ENCODE results near the gene MAB21L4. TPM values are rescaled to one million over a fixed set of nuclear protein-coding genes. Genes with fewer than 3 reads are reported as not detected.

The MAB21L4 gene
- total and polyA plus RNA-seq, 8 donors: 0.79 to 35.7 (median 2.0) TPM

GRCh38 chr2:240879105-240879504 is 16.9 kb downstream of the MAB21L4 start:
- Histone ChIP-seq H3K4me3 (no peak overlapping the region), H3K27me3 (no peaks in the 10 kb centered on the region), H3K4me1 (no peaks in the 10 kb centered on the region), H3K27ac (no peak overlapping the region), H3K9me3 (no peaks in the 10 kb centered on the region), H3K36me3 (no peaks in the 10 kb centered on the region)
- intact Hi-C loops (cut with DNase I): no loop called here
- no peak for TF ChIP-seq CTCF (IDR thresholded peaks at IDR 0.05)
- ATAC-seq (no peak), DNase-seq (peak in 1 of 4 donors; percentile 17)

- ATAC-seq (no peak), DNase-seq (peak in 2 of 4 donors; percentile 25 to 65)
- no peaks in the 10 kb centered on the region for H3K9me3 ChIP-seq
- intact Hi-C loops (cut with DNase I): no loop called here
- H3K4me3 ChIP-seq: no peak overlapping the region
- no peak overlapping the region for H3K27ac ChIP-seq
- H3K4me1 ChIP-seq: no peaks in the 10 kb centered on the region
- no peaks in the 10 kb centered on the region for H3K27me3 ChIP-seq
- H3K36me3 ChIP-seq: no peaks in the 10 kb centered on the region
- no peak for TF ChIP-seq CTCF (IDR thresholded peaks at IDR 0.05)
Observed at GRCh38 chr2:240878341-240878936, 17.5 kb downstream of the MAB21L4 start.

GRCh38 chr2:240877460-240878340 is 18.3 kb downstream of the MAB21L4 start:
- no peaks in the 10 kb centered on the region for H3K27me3 ChIP-seq
- no peak overlapping the region for H3K4me3 ChIP-seq
- ATAC-seq (no peak), DNase-seq (peak in 2 of 4 donors; percentile 17 to 70)
- TF ChIP-seq CTCF (IDR thresholded peaks at IDR 0.05): no peak
- H3K36me3 ChIP-seq: no peaks in the 10 kb centered on the region
- no peaks in the 10 kb centered on the region for H3K4me1 ChIP-seq
- H3K9me3 ChIP-seq: no peaks in the 10 kb centered on the region
- H3K27ac ChIP-seq: no peak overlapping the region
- intact Hi-C loops (cut with DNase I): no loop called here

GRCh38 chr2:240876475-240877251 is 19.3 kb downstream of the MAB21L4 start:
- TF ChIP-seq CTCF (IDR thresholded peaks at IDR 0.05): no peak
- H3K4me1 ChIP-seq: no peaks in the 10 kb centered on the region
- H3K27ac ChIP-seq: no peak overlapping the region
- peak in 2 of 4 donors; percentile 28 to 64 for DNase-seq
- intact Hi-C loops (cut with DNase I): no loop called here
- H3K9me3 ChIP-seq: no peaks in the 10 kb centered on the region
- no peak for ATAC-seq
- no peaks in the 10 kb centered on the region for H3K27me3 ChIP-seq
- H3K4me3 ChIP-seq: no peak overlapping the region
- H3K36me3 ChIP-seq: no peaks in the 10 kb centered on the region

- H3K27ac ChIP-seq: no peak overlapping the region
- no peaks in the 10 kb centered on the region for H3K4me1 ChIP-seq
- H3K36me3 ChIP-seq: no peaks in the 10 kb centered on the region
- no peak for TF ChIP-seq CTCF (IDR thresholded peaks at IDR 0.05)
- no peak overlapping the region for H3K4me3 ChIP-seq
- no peaks in the 10 kb centered on the region for H3K27me3 ChIP-seq
- intact Hi-C loops (cut with DNase I): no loop called here
- H3K9me3 ChIP-seq: no peaks in the 10 kb centered on the region
- ATAC-seq (no peak), DNase-seq (no peak)
Observed at GRCh38 chr2:240876035-240876474, 19.9 kb downstream of the MAB21L4 start.

Measured in left lung (tissue), 10 donors.